Tibial artery (tissue), 4 donors: Measurements from ENCODE around the gene C1QTNF1.

Experiments used
- DNase-seq, 2 donors: peaks; one replicate each; pipeline ENCODE4 v3.0.0-alpha.2; 2019
- H3K27ac ChIP-seq, 2 donors: fragments of 200-600 bp; sonication (generic) in 1 of 2; 1 replicate in 1 of 2; 2 replicates in 1 of 2; pipeline ENCODE4 v1.5.1; 2018 to 2019; ENCODE audit warnings: mild to moderate bottlenecking in 1 of 2
- H3K27me3 ChIP-seq, 2 donors: fragments of 200-600 bp; sonication (generic) in 1 of 2; one replicate each; pipeline versions ENCODE4 v1.5.1 to v1.6.0; 2016 to 2019
- H3K36me3 ChIP-seq, 3 donors: fragments of 200-600 bp; sonication (generic) in 2 of 3; one replicate each; pipeline ENCODE4 v1.5.1; 2016 to 2019; ENCODE audit warnings: mild to moderate bottlenecking in 2 of 3
- H3K4me1 ChIP-seq, 4 donors: fragments of 200-600 bp; sonication (generic) in 2 of 4; 1 replicate in 3 of 4; 2 replicates in 1 of 4; pipeline ENCODE4 v1.5.1; 2016 to 2019
- H3K4me3 ChIP-seq, 2 donors: fragments of 200-600 bp; sonication (generic) in 1 of 2; 1 replicate in 1 of 2; 2 replicates in 1 of 2; pipeline ENCODE4 v1.5.1; 2018 to 2019; ENCODE audit warnings: mild to moderate bottlenecking in 2 of 2
- H3K9me3 ChIP-seq, 3 donors: fragments of 200-600 bp; sonication (generic) in 1 of 3; one replicate each; pipeline ENCODE4 v1.5.1; 2016 to 2019
- CTCF ChIP-seq, 2 experiments: fragments of 200-600 bp in 1 of 2; fragments of 450-650 bp in 1 of 2; IDR thresholded peaks; one replicate each; pipeline ENCODE4 v1.5.1; 2017 to 2019; ENCODE audit warnings: antibody characterized with exemption in 2 of 2, mild to moderate bottlenecking in 1 of 2, moderate library complexity in 1 of 2
- intact Hi-C: fragments of 100-400 bp; cut with DNase I; formaldehyde crosslinking; loops from one replicate; pipeline ENCODE4 v1.15.0; 2023; ENCODE audit warnings: low total_unique reads

Gene C1QTNF1

GRCh38 chr17:79083191-79083971 is 59.4 kb downstream of the C1QTNF1 start:
- H3K9me3 ChIP-seq = no peaks in the 10 kb centered on the region
- DNase-seq = no peak
- H3K4me1 ChIP-seq = peaks cover 0 to 4% (median 0%) of the 10 kb centered on the region in 4 donors
- TF ChIP-seq CTCF (IDR thresholded peaks at IDR 0.05) = no peak
- peaks cover 14 to 90% (median 79%) of the 10 kb centered on the region in 3 donors for H3K36me3 ChIP-seq
- H3K27me3 ChIP-seq = no peaks in the 10 kb centered on the region
- intact Hi-C loops = loop anchor here (5.0 to 10.0 kb wide), 2 partner anchors 66 to 631 kb away; no protein-coding TSS in a partner anchor
- H3K4me3 ChIP-seq = no peak overlapping the region
- no peak overlapping the region for H3K27ac ChIP-seq

- no peaks in the 10 kb centered on the region for H3K27me3 ChIP-seq
- H3K9me3 ChIP-seq = no peaks in the 10 kb centered on the region
- no peak overlapping the region for H3K27ac ChIP-seq
- intact Hi-C loops = loop anchor here (2.0 to 10.0 kb wide), 3 partner anchors 38 to 630 kb away; no protein-coding TSS in a partner anchor
- no peak for TF ChIP-seq CTCF (IDR thresholded peaks at IDR 0.05)
- no peak for DNase-seq
- peaks cover 14 to 78% (median 68%) of the 10 kb centered on the region in 3 donors for H3K36me3 ChIP-seq
- peaks cover 0 to 4% (median 0%) of the 10 kb centered on the region in 4 donors for H3K4me1 ChIP-seq
- no peak overlapping the region for H3K4me3 ChIP-seq
These were observed 60.6 kb downstream of the C1QTNF1 start for GRCh38 chr17:79084291-79085153.

GRCh38 chr17:79085154-79085920 is 61.4 kb downstream of the C1QTNF1 start:
- Histone ChIP-seq H3K4me3 (no peak overlapping the region), H3K27me3 (peaks cover 0 to 8% of the 10 kb centered on the region in 2 donors), H3K9me3 (no peaks in the 10 kb centered on the region), H3K27ac (no peak overlapping the region), H3K36me3 (peaks cover 9 to 70% (median 60%) of the 10 kb centered on the region in 3 donors), H3K4me1 (peaks cover 0 to 7% (median 4%) of the 10 kb centered on the region in 4 donors)
- no peak for TF ChIP-seq CTCF (IDR thresholded peaks at IDR 0.05)
- intact Hi-C loops = loop anchor here (2.0 to 10.0 kb wide), 2 partner anchors 39 to 629 kb away; no protein-coding TSS in a partner anchor
- DNase-seq = no peak

GRCh38 chr17:79085921-79086551 is 62.1 kb downstream of the C1QTNF1 start:
- Histone ChIP-seq H3K27ac (no peak overlapping the region), H3K36me3 (peaks cover 8 to 63% (median 53%) of the 10 kb centered on the region in 3 donors), H3K9me3 (no peaks in the 10 kb centered on the region), H3K4me3 (no peak overlapping the region), H3K4me1 (peaks cover 0 to 12% (median 7%) of the 10 kb centered on the region in 4 donors), H3K27me3 (peaks cover 0 to 15% of the 10 kb centered on the region in 2 donors)
- no peak for TF ChIP-seq CTCF (IDR thresholded peaks at IDR 0.05)
- DNase-seq = no peak
- intact Hi-C loops = loop anchor here (2.0 to 10.0 kb wide), 3 partner anchors 39 to 629 kb away; no protein-coding TSS in a partner anchor
